ENCODE data around the gene KRT82.

DNA sequence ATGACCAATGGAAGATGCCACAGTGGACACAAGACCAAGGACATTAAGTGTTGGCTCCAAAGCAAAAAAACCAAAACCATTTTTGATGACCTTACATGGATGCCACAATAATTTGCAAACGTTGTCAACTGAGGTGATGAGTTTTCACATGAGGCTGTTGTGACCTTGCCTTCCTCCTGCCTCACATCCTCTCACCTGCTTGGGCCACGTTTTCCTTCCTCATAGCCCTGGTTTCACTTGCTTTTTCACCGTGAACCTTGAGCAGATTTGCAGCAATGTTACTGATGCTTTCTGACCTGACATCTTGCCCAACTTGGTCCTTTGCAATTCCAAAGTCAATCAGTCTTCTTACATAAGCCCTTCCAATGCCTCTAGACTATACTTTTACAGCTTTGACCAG is 42.1 kb upstream of the KRT82 start:
- TF ChIP-seq, protein P1, sequence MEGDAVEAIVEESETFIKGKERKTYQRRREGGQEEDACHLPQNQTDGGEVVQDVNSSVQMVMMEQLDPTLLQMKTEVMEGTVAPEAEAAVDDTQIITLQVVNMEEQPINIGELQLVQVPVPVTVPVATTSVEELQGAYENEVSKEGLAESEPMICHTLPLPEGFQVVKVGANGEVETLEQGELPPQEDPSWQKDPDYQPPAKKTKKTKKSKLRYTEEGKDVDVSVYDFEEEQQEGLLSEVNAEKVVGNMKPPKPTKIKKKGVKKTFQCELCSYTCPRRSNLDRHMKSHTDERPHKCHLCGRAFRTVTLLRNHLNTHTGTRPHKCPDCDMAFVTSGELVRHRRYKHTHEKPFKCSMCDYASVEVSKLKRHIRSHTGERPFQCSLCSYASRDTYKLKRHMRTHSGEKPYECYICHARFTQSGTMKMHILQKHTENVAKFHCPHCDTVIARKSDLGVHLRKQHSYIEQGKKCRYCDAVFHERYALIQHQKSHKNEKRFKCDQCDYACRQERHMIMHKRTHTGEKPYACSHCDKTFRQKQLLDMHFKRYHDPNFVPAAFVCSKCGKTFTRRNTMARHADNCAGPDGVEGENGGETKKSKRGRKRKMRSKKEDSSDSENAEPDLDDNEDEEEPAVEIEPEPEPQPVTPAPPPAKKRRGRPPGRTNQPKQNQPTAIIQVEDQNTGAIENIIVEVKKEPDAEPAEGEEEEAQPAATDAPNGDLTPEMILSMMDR (conservative IDR thresholded peaks at IDR 0.05; ENCODE audit: low read length) = no peak
- TF ChIP-seq EZH2phosphoT487 (IDR thresholded peaks at IDR 0.05; ENCODE audit: borderline replicate concordance, low read depth, low read length) = no peak
